ENCODE results near the gene DACT3.

DACT3 gene

DNA sequence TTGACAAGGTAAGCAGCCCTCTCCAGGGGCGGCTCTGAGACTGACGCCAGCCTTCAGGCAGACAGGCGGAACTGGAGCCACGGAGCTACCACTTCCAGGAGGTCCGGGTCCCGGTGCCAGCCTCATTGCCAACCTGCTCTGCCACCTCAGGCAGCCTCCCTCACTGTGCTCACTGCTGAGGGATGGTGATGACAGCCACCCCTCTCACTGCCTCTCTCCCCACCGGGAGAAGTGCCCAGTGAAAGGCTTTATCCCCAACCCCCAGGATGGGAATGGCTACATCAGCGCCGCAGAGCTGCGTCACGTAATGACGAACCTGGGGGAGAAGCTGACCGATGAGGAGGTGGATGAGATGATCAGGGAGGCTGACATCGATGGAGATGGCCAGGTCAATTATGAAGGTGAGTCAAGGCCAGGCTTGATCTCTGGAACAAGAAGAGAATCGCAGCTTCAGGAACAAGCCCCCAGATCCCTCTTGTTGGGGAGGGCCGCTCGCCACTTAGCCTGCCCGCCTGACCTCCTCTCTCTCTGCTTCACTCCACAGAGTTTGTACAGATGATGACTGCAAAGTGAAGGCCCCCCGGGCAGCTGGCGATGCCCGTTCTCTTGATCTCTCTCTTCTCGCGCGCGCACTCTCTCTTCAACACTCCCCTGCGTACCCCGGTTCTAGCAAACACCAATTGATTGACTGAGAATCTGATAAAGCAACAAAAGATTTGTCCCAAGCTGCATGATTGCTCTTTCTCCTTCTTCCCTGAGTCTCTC is 52.2 kb downstream of the DACT3 start:
- H3K27ac ChIP-seq = no peak overlapping the region
- TF ChIP-seq, protein P1, sequence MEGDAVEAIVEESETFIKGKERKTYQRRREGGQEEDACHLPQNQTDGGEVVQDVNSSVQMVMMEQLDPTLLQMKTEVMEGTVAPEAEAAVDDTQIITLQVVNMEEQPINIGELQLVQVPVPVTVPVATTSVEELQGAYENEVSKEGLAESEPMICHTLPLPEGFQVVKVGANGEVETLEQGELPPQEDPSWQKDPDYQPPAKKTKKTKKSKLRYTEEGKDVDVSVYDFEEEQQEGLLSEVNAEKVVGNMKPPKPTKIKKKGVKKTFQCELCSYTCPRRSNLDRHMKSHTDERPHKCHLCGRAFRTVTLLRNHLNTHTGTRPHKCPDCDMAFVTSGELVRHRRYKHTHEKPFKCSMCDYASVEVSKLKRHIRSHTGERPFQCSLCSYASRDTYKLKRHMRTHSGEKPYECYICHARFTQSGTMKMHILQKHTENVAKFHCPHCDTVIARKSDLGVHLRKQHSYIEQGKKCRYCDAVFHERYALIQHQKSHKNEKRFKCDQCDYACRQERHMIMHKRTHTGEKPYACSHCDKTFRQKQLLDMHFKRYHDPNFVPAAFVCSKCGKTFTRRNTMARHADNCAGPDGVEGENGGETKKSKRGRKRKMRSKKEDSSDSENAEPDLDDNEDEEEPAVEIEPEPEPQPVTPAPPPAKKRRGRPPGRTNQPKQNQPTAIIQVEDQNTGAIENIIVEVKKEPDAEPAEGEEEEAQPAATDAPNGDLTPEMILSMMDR (IDR thresholded peaks at IDR 0.05) = no peak
- H3K36me3 ChIP-seq = peaks cover 36 to 58% (median 46%) of the 10 kb centered on the region in 3 donors
- H3K27me3 ChIP-seq = no peaks in the 10 kb centered on the region
- H3K9me3 ChIP-seq = no peaks in the 10 kb centered on the region
- no peak overlapping the region for H3K4me3 ChIP-seq
- DNase-seq = peak in 1 of 2 donors; percentile 54
- H3K4me1 ChIP-seq = peaks cover 0 to 39% (median 27%) of the 10 kb centered on the region in 4 donors
- intact Hi-C loops (cut with DNase I; ENCODE audit: low total_unique reads) = no loop called here

GRCh38 chr19:46608178-46608577 is 52.8 kb downstream of the DACT3 start:
- Histone ChIP-seq H3K36me3 (peaks cover 36 to 58% (median 46%) of the 10 kb centered on the region in 3 donors), H3K27me3 (no peaks in the 10 kb centered on the region), H3K9me3 (no peaks in the 10 kb centered on the region), H3K4me1 (peaks cover 0 to 45% (median 33%) of the 10 kb centered on the region in 4 donors), H3K27ac (peak overlapping the region; percentile 99 to 100), H3K4me3 (no peak overlapping the region)
- intact Hi-C loops (cut with DNase I; ENCODE audit: low total_unique reads) = no loop called here
- no peak for DNase-seq
- TF ChIP-seq, protein P1 (IDR thresholded peaks at IDR 0.05) = no peak

DNA sequence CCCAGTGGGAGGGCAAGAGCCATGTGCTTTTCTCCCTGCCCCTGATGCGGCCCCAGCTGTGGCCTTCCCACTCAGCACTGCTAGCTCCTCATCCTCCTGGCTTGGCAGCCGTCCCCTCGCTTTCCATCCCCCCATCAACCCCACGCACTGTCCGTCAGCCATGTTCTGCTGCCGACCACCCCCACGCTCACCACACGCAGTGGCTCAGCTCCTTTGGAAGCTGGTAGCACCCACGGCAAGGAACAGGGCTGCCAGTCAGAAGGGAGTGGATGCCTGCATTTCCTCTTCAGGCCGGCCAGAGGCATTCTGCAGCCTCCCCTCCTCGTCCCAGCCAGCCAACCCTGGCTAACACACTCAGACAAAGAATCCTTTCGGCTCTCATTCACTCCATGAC is 53.5 kb downstream of the DACT3 start:
- Histone ChIP-seq H3K9me3 (no peaks in the 10 kb centered on the region), H3K27ac (peak overlapping the region; percentile 99 to 100), H3K27me3 (no peaks in the 10 kb centered on the region), H3K4me3 (no peak overlapping the region), H3K36me3 (peaks cover 36 to 58% (median 46%) of the 10 kb centered on the region in 3 donors), H3K4me1 (peaks cover 0 to 52% (median 38%) of the 10 kb centered on the region in 4 donors)
- intact Hi-C loops (cut with DNase I; ENCODE audit: low total_unique reads) = no loop called here
- DNase-seq = peak in 1 of 2 donors; percentile 63
- TF ChIP-seq, protein P1 (IDR thresholded peaks at IDR 0.05) = no peak

DNA sequence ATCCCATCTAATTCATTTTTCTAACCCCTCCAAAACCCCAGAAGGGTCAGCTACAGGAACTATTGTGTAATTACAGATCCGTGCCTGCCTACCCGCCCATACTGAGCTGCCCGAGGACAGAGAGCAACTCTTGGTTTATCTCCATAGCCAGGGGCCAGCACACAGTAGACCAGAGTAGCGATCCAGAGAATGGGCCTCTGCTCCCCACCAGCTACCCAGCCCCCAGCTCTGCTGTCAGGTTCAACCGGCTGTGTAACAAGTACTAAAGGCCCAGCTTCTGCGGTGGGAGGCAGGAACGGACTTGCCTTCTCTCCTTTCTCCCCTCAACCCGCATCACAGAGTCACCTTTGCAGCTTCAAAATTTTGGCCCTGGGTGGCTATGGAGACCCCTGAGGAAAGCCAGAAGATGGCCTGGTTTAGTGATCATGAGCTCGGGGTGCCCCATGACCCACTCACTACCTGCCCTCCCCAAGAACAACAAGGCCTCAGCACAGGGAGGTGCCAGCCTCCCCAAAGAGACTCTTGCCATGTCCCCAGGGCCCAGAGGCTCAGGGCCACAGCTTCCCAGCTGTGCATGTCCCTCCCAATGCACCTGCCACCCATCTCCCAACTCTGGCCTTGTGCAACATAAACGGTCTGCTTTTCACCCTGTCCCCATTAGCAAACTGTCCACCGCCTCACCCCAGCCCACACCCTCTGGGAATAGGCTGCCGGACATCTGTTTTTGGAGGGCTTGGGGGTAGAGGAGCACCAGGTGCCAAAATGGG is 54.1 kb downstream of the DACT3 start:
- no peak for DNase-seq
- intact Hi-C loops (cut with DNase I; ENCODE audit: low total_unique reads) = no loop called here
- peaks cover 36 to 58% (median 46%) of the 10 kb centered on the region in 3 donors for H3K36me3 ChIP-seq
- H3K27me3 ChIP-seq = no peaks in the 10 kb centered on the region
- TF ChIP-seq, protein P1 (IDR thresholded peaks at IDR 0.05) = no peak
- no peaks in the 10 kb centered on the region for H3K9me3 ChIP-seq
- H3K4me1 ChIP-seq = peaks cover 0 to 52% (median 41%) of the 10 kb centered on the region in 4 donors
- H3K4me3 ChIP-seq = no peak overlapping the region
- peak overlapping the region; percentile 99 to 100 for H3K27ac ChIP-seq

DNA sequence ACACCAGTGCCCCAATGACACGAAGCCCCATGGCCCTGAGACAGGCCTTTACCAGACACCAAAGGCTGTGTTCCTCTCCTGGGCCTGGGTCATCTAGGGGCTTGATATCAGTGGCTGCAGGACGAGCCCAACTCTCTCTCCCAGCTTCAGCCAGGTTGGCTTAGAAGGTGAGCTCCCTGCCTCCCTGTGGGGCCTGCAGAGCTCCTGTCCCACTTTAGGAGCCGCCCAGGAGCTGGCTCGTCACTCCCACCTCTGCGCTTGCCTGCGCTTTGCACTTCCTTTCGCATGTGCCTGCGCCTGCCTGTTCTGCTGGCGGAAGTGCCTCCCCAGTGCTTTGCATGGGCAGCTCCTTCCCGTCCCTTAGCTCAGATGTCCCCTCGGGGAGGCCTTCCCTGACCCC is 55.0 kb downstream of the DACT3 start:
- H3K4me3 ChIP-seq = peak overlapping the region in 1 of 2 donors; percentile 100
- peaks cover 0 to 52% (median 41%) of the 10 kb centered on the region in 4 donors for H3K4me1 ChIP-seq
- DNase-seq = no peak
- peaks cover 36 to 55% (median 46%) of the 10 kb centered on the region in 3 donors for H3K36me3 ChIP-seq
- no peaks in the 10 kb centered on the region for H3K27me3 ChIP-seq
- no peaks in the 10 kb centered on the region for H3K9me3 ChIP-seq
- H3K27ac ChIP-seq = peak overlapping the region; percentile 99 to 100
- TF ChIP-seq, protein P1 (IDR thresholded peaks at IDR 0.05) = no peak
- intact Hi-C loops (cut with DNase I; ENCODE audit: low total_unique reads) = no loop called here

Data from tibial artery (tissue), 4 donors.